Endothelial cell of umbilical vein (primary cell): ENCODE data around the gene SESTD1.

Source experiments
- CTCF ChIP-seq, 2 donors: IDR thresholded peaks; 1 replicate in 1 of 2; 2 replicates in 1 of 2; pipeline ENCODE4 v1.5.1; 2011; ENCODE audit warnings: low read length in 2 of 2, mild to moderate bottlenecking in 2 of 2, moderate library complexity in 2 of 2, control low read depth in 1 of 2, inconsistent platforms in 1 of 2, low read depth in 1 of 2; ENCODE audit not compliant: insufficient read depth in 1 of 2; ENCODE audit errors: extremely low read depth in 1 of 2
- EZH2 ChIP-seq: IDR thresholded peaks from 2 replicates; pipeline ENCODE4 v1.6.1; 2012; ENCODE audit warnings: borderline replicate concordance, low read depth, mild to moderate bottlenecking, moderate library complexity, low read length, inconsistent platforms; ENCODE audit not compliant: severe bottlenecking
- FOS ChIP-seq: IDR thresholded peaks from 2 replicates; pipeline ENCODE4 v1.6.1; 2011; ENCODE audit warnings: mild to moderate bottlenecking, low read length, moderate library complexity, borderline replicate concordance; ENCODE audit not compliant: insufficient read depth
- GATA2 ChIP-seq: IDR thresholded peaks from 2 replicates; pipeline ENCODE4 v1.7.0; 2011; ENCODE audit warnings: low read depth, mild to moderate bottlenecking, moderate library complexity, mixed read lengths, low read length; ENCODE audit not compliant: insufficient read length, insufficient read depth
- JUN ChIP-seq: IDR thresholded peaks from 2 replicates; pipeline ENCODE4 v1.6.1; 2011; ENCODE audit warnings: borderline replicate concordance, low read depth; ENCODE audit not compliant: insufficient read length, insufficient read depth
- MAX ChIP-seq: IDR thresholded peaks from 2 replicates; pipeline ENCODE4 v1.6.1; 2011; ENCODE audit not compliant: insufficient read depth, insufficient read length
- POLR2A ChIP-seq: IDR thresholded peaks from 2 replicates; pipeline ENCODE4 v1.6.1; 2012; ENCODE audit warnings: low read depth, mild to moderate bottlenecking, control low read depth, low read length

- TF ChIP-seq CTCF (IDR thresholded peaks at IDR 0.05; ENCODE audit: extremely low read depth in 1 of 2, insufficient read depth in 1 of 2, low read depth in 1 of 2, low read length in 2 of 2) (no peak), EZH2 (no peak), FOS (no peak), JUN (no peak), GATA2 (no peak), POLR2A (no peak), MAX (no peak)
Observed at GRCh38 chr2:179191110-179191509, 73.5 kb downstream of the SESTD1 start.
